Panc1 (cell line): ENCODE results near the gene SMARCA2.

Experiments used
- CTCF ChIP-seq: fragments of 450-650 bp; IDR thresholded peaks from 2 replicates; pipeline ENCODE4 v1.5.1; 2017; ENCODE audit warnings: mild to moderate bottlenecking
- POLR2AphosphoS5 ChIP-seq: IDR thresholded peaks from 2 replicates; pipeline ENCODE4 v1.6.1; 2012; ENCODE audit warnings: mild to moderate bottlenecking, low read depth, low read length, moderate library complexity
- REST ChIP-seq, 2 experiments: IDR thresholded peaks; 2 replicates each; pipeline ENCODE4 v1.6.1; 2011 to 2012; ENCODE audit warnings: low read depth in 2 of 2, control low read depth in 1 of 2, low read length in 1 of 2, mild to moderate bottlenecking in 1 of 2, moderate library complexity in 1 of 2; ENCODE audit not compliant: insufficient read depth in 1 of 2
- SIN3A ChIP-seq: IDR thresholded peaks from 2 replicates; pipeline ENCODE4 v1.6.1; 2012; ENCODE audit warnings: low read depth, mild to moderate bottlenecking, low read length, moderate library complexity, borderline replicate concordance; ENCODE audit not compliant: insufficient read depth

GRCh38 chr9:1998111-1998510 is 17.0 kb upstream of the SMARCA2 start:
- TF ChIP-seq CTCF = no peak
- no peak for TF ChIP-seq POLR2AphosphoS5
- no peak for TF ChIP-seq SIN3A
- TF ChIP-seq REST (IDR thresholded peaks at IDR 0.05; ENCODE audit: insufficient read depth in 1 of 2, low read depth in 2 of 2, low read length in 1 of 2) = no peak
